SH-SY5Y (cell line): ENCODE measurements around the gene SLC6A12.

Source experiments
- GATA2 ChIP-seq: IDR thresholded peaks from 2 replicates; pipeline ENCODE4 v1.6.1; 2011; ENCODE audit warnings: mild to moderate bottlenecking, low read depth, low read length
- GATA3 ChIP-seq: IDR thresholded peaks from 2 replicates; pipeline ENCODE4 v1.6.1; 2011; ENCODE audit warnings: low read depth, mild to moderate bottlenecking, low read length, moderate library complexity

Gene SLC6A12

DNA sequence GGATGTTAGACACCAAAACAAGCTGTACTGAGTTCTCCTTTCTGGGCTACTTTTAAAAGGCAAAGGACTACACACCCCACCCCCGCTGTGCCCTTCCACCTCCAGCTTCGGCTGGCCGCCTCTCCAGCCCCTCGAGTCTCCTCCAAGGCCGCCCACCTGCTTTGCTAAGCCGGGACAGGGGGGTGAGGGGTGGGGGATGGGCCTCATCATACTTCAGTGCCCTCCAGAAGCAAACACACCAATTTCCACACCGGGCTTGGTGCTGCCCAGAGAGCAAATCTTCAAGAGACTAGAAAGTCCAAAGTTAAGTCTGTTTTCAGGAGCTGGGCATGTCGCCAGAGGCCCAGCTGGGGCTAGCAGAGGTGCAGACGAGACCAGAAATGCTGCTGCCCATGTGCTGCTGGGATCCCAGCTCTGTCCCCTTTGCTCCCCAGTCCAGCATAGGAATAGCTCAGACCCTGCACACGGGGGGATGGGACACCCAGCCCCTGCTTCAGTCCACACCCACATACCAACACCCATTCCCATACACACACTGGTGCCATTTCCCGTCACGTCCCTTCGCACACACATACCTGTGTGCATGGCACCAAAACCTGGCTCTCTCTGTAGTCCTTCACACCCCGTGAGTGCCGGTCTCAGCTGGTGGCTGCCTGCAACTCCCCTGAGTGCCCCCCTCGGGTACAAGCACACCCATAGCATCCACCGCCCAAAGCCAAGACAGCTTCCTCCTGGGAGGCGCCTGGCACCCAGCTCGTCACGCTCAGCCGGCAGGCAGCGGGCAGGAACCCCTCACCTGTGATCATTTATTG is 1.0 kb downstream of the SLC6A12 start:
- TF ChIP-seq GATA2 (no peak), GATA3 (no peak)

DNA sequence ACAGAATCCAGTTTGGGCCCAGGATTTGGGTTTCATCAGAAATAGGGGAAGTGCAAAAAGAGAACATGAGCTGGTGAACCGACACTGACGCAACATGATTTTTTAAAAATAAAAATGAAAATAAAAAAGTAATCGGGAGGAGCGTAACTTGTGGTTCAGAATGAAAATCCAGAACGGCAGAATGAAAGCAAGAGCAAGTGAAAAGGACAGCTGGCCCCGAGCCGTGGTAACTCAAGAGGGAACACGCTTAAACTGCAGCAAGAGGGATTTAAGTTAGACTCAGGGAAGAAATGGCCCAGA is 1.6 kb downstream of the SLC6A12 start:
- no peak for TF ChIP-seq GATA2
- TF ChIP-seq GATA3, result no peak

DNA sequence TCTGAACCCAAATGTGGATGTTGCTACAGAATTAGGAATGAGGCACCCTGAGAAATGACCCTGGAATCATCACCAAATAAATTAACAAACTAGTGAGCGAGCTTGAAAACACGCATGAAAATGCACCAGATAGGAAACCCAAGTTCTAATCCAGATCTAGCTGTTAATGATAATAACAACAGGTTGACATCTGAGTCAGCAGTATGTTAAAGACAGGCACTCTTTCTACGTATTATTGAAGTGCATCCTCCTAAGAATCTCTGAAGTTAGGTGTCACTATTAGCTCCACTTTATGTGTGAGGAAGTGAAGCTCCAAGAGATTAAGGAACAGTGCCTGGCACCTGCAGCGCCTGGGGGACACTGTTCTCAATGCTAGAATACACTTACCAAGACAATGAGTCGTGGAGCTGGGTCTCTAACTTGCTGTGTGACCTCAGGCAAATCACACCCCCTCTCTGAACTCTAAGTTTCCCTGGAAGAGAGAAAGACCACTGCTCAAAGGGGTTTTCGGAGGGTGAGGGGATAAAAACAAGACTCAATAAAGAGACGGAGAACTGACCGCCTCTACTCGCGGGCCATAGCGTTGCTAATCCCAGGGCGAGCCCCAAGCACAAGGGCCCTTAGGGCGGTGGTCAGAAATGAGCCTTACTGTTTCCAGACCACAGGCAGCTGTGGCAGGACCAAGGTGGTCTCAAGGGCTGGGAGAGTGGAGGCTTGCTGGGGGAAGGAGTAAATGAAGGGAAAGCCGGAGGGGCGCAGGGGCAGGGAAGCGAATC is 2.1 kb downstream of the SLC6A12 start:
- TF ChIP-seq GATA3, result no peak
- no peak for TF ChIP-seq GATA2

DNA sequence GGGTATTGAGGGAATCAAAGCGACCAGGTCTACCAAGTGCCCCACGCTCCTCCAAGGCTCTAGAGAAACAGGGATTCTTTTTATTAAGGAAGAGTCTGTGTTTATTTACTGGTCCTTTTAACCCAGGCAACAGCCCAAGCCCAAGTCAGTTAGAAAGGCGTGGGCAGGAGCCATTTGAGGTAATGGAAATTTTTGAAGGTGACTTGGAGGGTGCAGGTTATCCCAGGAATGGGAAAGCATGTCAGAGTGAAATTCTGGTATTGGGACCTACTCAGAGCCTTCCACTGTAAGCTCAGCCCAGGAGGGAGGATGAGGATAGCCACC is 2.9 kb downstream of the SLC6A12 start:
- TF ChIP-seq GATA2 (no peak), GATA3 (no peak)

DNA sequence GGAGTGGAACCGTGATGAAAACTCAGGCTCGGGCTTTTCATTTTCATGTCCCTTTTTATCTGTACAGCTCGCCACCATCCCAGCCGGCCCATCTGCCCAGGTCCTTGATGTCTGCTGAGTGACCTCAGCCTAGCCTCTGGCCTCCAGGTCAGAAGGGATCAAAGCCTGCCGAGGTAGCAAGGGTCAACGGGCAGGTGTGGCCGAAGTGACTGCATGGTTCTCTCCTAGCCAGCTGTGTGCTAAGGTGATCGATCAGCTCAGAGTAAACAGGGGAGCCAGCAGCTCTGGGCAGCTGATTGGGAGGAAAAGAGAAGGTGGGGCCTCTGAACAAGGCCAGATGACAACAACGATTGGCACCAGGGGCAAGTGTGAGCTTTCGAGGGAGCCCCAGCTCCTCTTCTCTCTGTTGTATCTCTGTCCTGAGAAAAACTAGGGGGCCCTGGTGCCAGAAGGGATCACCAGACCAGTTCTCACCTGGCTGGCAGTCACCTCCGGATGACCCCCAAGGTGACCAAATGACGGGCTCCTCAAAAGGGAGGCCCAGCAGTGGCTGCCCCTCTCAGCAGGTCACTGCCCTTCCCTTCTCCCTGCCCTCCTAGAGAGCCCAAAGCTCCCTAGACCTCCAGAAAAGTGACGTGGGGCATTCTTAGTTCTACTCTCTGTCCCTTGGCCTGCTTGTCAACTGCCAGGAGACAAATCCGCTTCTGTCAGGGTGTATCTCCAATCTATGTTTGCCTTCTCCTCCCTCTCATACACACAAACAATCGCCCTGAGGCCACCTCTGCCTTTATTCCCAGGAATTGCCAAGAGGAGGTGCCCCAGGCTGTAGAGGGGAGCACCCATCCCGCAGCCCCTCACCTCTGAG is 3.4 kb downstream of the SLC6A12 start:
- TF ChIP-seq GATA3, result no peak
- TF ChIP-seq GATA2, result no peak

DNA sequence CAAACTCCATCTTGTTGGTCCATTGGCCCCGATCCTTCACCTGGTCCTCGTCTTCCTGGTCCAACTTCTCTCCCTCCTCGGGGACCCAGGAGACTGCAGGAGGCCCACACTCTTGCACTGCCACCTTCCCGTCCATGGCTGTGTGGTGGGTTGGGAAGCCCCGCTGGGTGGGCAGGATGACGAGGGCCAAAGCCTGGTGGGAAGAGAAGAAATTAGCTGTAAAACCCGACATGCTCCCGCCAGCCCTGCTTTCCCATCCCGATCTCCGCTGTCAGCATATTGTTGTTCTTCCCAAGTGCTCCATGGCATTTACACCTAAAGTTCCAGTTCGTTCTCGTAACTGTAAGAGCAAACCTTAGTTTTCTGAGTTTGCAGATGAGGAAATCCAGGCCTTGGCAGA is 4.1 kb downstream of the SLC6A12 start:
- TF ChIP-seq GATA3 (no peak), GATA2 (no peak)

DNA sequence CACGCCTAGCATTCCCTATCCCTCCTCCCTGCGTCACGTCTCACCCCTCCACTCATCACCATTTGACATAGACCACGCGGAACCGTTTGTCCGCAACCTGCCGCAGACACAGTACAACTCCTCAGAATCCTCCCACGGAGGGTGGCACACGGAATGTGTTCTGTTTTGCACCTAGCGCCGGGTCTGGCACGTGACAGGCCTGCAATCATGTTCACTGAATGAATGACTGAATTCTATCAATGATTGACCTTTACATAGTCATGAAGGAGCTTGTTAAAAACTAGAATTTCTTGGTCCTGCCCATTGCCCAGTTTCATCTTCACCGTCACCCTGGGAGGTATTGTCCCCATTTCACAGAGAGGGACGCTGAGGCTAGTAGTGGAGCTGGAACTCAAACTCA is 4.7 kb downstream of the SLC6A12 start:
- TF ChIP-seq GATA2 (no peak), GATA3 (no peak)

DNA sequence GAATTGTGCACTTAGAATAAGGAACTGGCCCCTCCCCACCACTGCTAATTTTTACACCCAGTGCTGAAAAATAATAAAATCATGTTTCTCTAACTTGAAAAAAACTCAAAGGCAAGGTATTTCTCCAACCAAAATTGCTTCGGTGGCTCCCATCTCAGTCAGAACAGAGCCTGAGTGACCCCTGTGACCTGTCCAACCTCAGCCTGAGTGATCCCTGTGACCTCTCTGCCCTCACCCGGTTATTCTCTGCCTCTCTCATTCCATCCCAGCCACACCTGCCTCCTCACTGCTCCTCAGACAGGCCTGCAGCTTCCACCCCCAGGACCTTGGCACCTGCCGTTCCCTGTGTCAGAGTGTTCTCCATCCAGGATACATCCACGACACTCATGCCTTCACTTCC is 5.1 kb downstream of the SLC6A12 start:
- no peak for TF ChIP-seq GATA2

DNA sequence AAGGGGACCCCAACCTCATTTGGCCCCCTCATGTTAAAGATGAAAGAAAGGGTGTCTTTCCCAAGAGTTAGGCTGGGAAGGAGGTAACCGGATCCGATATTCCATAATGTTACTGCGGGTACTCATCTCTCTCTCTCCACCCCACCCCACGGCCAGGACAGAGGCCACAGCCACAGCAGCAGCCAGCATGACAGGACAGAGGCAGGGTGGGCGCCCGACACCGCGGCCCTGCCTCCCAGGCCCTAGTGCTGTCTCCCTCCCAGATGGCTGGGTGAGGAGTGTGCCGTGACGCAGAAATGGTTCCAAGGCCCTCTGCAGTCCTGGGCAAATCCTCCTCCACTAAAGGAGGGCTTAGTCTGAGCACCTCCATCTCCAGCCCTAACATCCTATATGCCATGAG is 6.2 kb downstream of the SLC6A12 start:
- TF ChIP-seq GATA3 (no peak), GATA2 (no peak)

DNA sequence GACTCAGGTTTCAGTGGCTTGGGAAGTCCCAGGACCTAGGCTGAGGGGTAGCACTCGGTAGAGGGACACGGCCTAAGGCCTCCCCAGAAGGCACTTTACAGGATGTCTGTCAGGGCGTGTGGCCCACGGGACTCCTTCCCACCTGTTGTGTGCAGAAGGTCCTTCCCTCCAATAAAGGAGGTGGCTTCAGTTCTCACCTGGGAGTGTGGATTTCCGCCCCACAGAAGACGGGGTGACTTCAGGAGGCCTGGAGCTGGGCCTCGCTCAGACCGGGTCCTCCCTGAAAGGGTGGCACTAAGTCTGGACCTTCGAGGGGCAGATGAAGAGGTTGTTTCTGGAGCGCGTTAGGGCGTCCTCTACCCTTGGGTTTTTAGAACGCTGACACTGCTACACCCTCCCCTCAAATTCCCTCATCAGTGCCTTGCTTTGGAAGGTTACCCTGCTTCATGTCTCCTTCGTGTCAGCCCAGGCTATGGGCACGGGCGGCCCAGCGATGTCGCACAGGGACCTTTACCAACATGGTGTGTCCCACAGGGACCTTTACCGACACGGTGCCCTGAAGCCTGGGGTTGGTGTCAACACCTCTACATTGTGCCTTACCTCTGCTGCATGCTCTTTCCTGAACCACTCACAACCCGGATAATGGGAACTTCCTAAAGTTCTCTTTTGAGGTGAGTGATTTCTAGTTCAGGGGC is 7.1 kb downstream of the SLC6A12 start:
- TF ChIP-seq GATA3, result no peak
- no peak for TF ChIP-seq GATA2

DNA sequence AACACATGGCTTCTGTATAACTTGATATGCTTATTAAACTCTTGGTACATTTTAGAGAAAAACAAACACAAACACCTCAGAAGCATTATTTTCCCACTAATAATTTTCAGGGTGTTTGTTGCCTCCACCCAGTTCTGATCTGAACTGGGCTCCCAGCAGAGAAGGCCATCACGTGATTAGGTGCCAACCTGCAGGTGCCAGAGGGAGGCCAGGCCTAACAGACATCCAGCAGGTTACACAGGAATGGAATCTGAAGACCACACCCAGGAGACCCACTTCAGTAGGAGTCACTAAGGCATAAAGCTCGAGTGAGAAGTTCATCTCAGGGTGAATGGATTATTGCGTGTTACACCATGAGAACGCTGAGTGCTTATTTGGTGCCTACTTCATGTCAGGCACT is 8.9 kb downstream of the SLC6A12 start:
- no peak for TF ChIP-seq GATA2
- no peak for TF ChIP-seq GATA3

DNA sequence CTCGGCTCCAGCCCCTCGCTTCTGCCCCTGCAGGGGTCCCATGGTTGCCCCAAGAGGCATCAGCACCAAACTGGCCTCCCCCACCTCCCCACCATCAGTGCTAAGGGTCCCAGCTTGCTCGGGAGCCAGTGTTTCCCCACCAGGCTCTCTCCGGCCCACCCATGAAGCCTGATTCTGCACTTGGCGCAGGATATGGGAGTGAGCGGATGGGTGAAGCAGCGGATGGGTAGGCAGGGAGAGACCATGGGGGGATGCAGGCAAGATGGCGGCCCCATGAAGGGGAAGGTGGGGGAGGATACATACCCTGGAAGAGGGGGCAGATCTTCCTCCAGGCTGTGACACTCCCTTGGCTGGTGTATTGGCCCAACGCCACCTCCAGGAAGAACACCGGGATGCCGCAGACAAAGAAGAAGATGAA is 9.7 kb downstream of the SLC6A12 start:
- TF ChIP-seq GATA2 (no peak), GATA3 (no peak)

DNA sequence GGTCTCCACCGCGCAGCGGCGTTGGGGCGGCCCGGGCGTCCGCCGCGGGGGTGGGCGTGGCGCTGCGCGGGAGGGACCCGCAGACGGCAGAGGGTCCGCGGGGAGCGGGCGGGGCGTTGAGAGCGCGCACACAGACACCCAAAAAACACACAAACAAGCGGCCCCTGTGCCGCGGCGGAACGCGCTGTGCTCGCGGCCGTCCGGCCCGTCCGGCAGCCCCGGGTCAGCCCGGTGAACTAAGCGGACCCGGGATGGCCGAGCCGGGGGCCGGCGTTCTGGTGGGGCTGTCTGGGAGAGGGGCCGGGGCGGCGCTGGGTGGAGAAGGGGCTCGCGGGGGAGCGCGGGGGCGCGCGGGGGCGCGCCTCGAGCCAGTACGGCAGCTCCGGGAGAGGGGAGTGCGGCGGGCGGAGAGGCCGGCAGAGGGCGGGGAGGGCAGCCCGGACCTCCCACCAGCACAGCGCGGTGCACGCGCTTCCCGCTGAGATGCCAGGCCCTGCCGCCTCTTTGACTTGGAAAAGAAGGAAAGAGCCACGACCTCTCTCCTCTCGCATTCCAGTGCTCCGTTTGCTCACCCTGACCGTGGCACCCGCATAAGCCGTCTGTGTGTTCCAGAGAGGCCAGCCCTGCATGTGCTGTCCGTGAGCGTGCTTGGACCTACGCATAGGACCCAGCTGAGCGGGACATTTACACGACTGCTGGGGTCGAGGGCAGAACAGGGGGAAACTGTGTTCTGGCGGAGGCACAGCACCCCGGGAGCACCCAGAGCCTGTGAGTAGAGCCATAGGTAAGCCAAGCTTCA is 10.3 kb downstream of the SLC6A12 start:
- TF ChIP-seq GATA3 (no peak), GATA2 (no peak)

DNA sequence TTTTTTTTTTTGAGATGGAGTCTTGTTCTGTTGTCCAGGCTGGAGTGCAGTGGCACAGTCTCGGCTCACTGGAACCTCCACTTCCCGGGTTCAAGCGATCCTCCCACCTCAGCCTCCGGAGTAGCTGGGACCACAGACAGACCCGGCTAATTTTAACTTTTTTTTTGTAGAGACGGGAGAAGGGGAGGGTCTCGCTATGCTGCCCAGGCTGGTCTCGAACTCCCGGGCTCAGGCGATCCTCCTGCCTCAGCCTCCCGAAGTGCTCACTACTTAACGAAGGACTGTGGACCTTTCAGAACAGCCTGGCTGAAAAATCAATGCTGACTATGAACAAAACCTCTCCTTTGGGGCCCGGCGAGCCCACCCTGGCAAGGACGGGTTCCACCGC is 10.9 kb downstream of the SLC6A12 start:
- TF ChIP-seq GATA2 (no peak), GATA3 (no peak)
